Natural killer cell (primary cell): ENCODE results near the gene ROBO4. TPM values are rescaled to one million over a fixed set of nuclear protein-coding genes. Genes with fewer than 3 reads are reported as not detected.

ENCODE experiments used
- ATAC-seq, 3 donors: fragments of 150-1000 bp in 2 of 3; fragments of 200-7000 bp in 1 of 3; cut with Tn5 transposase; 1 replicate in 1 of 3; 2 replicates in 2 of 3; pipeline ENCODE4 v1.10.0; 2021; ENCODE audit warnings: mild to moderate bottlenecking in 2 of 3, moderate library complexity in 2 of 3
- DNase-seq, 2 donors: peaks; one replicate each; pipeline versions ENCODE4 v3.0.0 to v3.0.0-alpha.2; 2013 to 2021; ENCODE audit warnings: mixed read lengths in 1 of 2
- H3K27ac ChIP-seq: one replicate; pipeline ENCODE4 v1.5.1; 2013; ENCODE audit warnings: mild to moderate bottlenecking, low read length
- H3K27me3 ChIP-seq: one replicate; pipeline ENCODE4 v1.6.1; 2013; ENCODE audit warnings: low read length; ENCODE audit not compliant: control insufficient read depth, insufficient read depth
- H3K36me3 ChIP-seq: one replicate; pipeline ENCODE4 v1.6.1; 2013; ENCODE audit warnings: low read length; ENCODE audit not compliant: control insufficient read depth, insufficient read depth
- H3K4me1 ChIP-seq: one replicate; pipeline ENCODE4 v1.6.1; 2013; ENCODE audit warnings: low read length; ENCODE audit not compliant: control insufficient read depth, insufficient read depth
- H3K4me3 ChIP-seq: one replicate; pipeline ENCODE4 v1.5.1; 2013; ENCODE audit warnings: low read length
- H3K9me3 ChIP-seq: one replicate; pipeline ENCODE4 v1.6.1; 2013; ENCODE audit warnings: low read length; ENCODE audit not compliant: control insufficient read depth, insufficient read depth
- H3K27ac Mint-ChIP-seq, 2 donors: one replicate each; pipeline ENCODE4 v1.8.0; 2022; ENCODE audit warnings: mild to moderate bottlenecking in 2 of 2, mixed read lengths in 2 of 2, moderate library complexity in 1 of 2
- H3K27me3 Mint-ChIP-seq, 2 donors: one replicate each; pipeline ENCODE4 v1.8.0; 2022; ENCODE audit warnings: low read depth in 2 of 2, mixed read lengths in 2 of 2
- H3K36me3 Mint-ChIP-seq: one replicate; pipeline ENCODE4 v1.8.0; 2022; ENCODE audit warnings: mixed read lengths
- H3K4me1 Mint-ChIP-seq, 2 donors: one replicate each; pipeline ENCODE4 v1.8.0; 2022; ENCODE audit warnings: mixed read lengths in 2 of 2
- H3K4me3 Mint-ChIP-seq: one replicate; pipeline ENCODE4 v1.8.0; 2022; ENCODE audit warnings: mild to moderate bottlenecking, moderate library complexity, mixed read lengths
- H3K9me3 Mint-ChIP-seq, 2 donors: one replicate each; pipeline ENCODE4 v1.8.0; 2022; ENCODE audit warnings: mixed read lengths in 2 of 2
- CTCF ChIP-seq: fragments of 200-600 bp; IDR thresholded peaks from one replicate; pipeline ENCODE4 v1.8.0; 2022; ENCODE audit warnings: antibody characterized with exemption
- WGBS: methylation state at CpG from one replicate; pipeline ENCODE4 v1.1.7; 2013; ENCODE audit warnings: missing lambda C conversion rate; ENCODE audit not compliant: insufficient coverage; 5-methylcytosine and 5-hydroxymethylcytosine counted together
- intact Hi-C: fragments of 100-400 bp; cut with micrococcal nuclease; formaldehyde crosslinking; loops from one replicate; pipeline ENCODE4 v1.14.2; 2022
- total RNA-seq, 4 donors: library from RNA; stranded (reverse); fragments of 120-200 nt in 1 of 4; gene quantifications; one replicate each; pipeline versions ENCODE4 v1.2.3 to v1.2.4, GENCODE V29; 2013 to 2022

Gene ROBO4
- total RNA-seq, 3 donors from 2014 or later (not counting 1 experiment from before 2014, with no cell fraction given): not detected

GRCh38 chr11:124841201-124841600 is 56.5 kb downstream of the ROBO4 start:
- H3K27ac Mint-ChIP-seq: no peak overlapping the region
- 60% methylated on average over 1 of the region's 3 CpGs for WGBS

GRCh38 chr11:124840666-124841065 is 57.0 kb downstream of the ROBO4 start:
- no peak for ATAC-seq
- intact Hi-C loops: no loop called here

More at GRCh38 chr11:124841201-124841600, 56.5 kb downstream of the ROBO4 start:
- H3K4me1 ChIP-seq: peaks cover 18% of the 10 kb centered on the region
- H3K4me3 Mint-ChIP-seq: peak overlapping the region; percentile 32
- H3K36me3 ChIP-seq: no peaks in the 10 kb centered on the region
- no peak for DNase-seq
- intact Hi-C loops: no loop called here
- no peak overlapping the region for H3K27ac ChIP-seq
- peaks cover 59% of the 10 kb centered on the region for H3K27me3 ChIP-seq
- no peaks in the 10 kb centered on the region for H3K36me3 Mint-ChIP-seq
- no peaks in the 10 kb centered on the region for H3K9me3 ChIP-seq
- peaks cover 3 to 7% of the 10 kb centered on the region in 2 donors for H3K4me1 Mint-ChIP-seq
- no peak for TF ChIP-seq CTCF
- no peaks in the 10 kb centered on the region for H3K9me3 Mint-ChIP-seq
- no peak for ATAC-seq
- no peak overlapping the region for H3K4me3 ChIP-seq
- H3K27me3 Mint-ChIP-seq: peaks cover 65 to 82% of the 10 kb centered on the region in 2 donors

GRCh38 chr11:124839972-124840621 is 57.6 kb downstream of the ROBO4 start:
- Histone ChIP-seq H3K9me3 (no peaks in the 10 kb centered on the region), H3K4me1 (peaks cover 18% of the 10 kb centered on the region), H3K27me3 (peaks cover 49% of the 10 kb centered on the region), H3K4me3 (no peak overlapping the region), H3K27ac (no peak overlapping the region), H3K36me3 (no peaks in the 10 kb centered on the region)
- Mint-ChIP-seq H3K27me3 (peaks cover 57 to 75% of the 10 kb centered on the region in 2 donors), H3K4me1 (peaks cover 6 to 9% of the 10 kb centered on the region in 2 donors), H3K9me3 (no peaks in the 10 kb centered on the region), H3K4me3 (peak overlapping the region; percentile 35), H3K27ac (no peak overlapping the region), H3K36me3 (no peaks in the 10 kb centered on the region)
- 7% methylated on average over 18 of the region's 20 CpGs for WGBS
- intact Hi-C loops: loop anchor here (10.0 kb wide), 1 partner anchor 75 kb away; the partner anchor contains the start of gene ESAM
- DNase-seq (peak in 1 of 2 donors; percentile 24), ATAC-seq (no peak)
- TF ChIP-seq CTCF: no peak

More at GRCh38 chr11:124840666-124841065, 57.0 kb downstream of the ROBO4 start:
- peaks cover 18% of the 10 kb centered on the region for H3K4me1 ChIP-seq
- H3K4me1 Mint-ChIP-seq: peaks cover 6 to 9% of the 10 kb centered on the region in 2 donors
- H3K27me3 ChIP-seq: peaks cover 54% of the 10 kb centered on the region
- no peak overlapping the region for H3K27ac ChIP-seq
- H3K27ac Mint-ChIP-seq: no peak overlapping the region
- H3K36me3 ChIP-seq: no peaks in the 10 kb centered on the region
- DNase-seq: no peak
- peak overlapping the region; percentile 32 for H3K4me3 Mint-ChIP-seq
- no peak overlapping the region for H3K4me3 ChIP-seq
- TF ChIP-seq CTCF: no peak
- H3K9me3 ChIP-seq: no peaks in the 10 kb centered on the region
- H3K27me3 Mint-ChIP-seq: peaks cover 62 to 81% of the 10 kb centered on the region in 2 donors
- no peaks in the 10 kb centered on the region for H3K36me3 Mint-ChIP-seq
- WGBS: no CpG with 5 or more reads among the region's 1 CpG
- no peaks in the 10 kb centered on the region for H3K9me3 Mint-ChIP-seq
